A549 (cell line): ENCODE data around the gene ZSCAN29. TPM values are rescaled to one million over a fixed set of nuclear protein-coding genes. Genes with fewer than 3 reads are reported as not detected.

Experiments
- ATAC-seq, 2 experiments: fragments of 200-7000 bp in 1 of 2; fragments of >200 bp in 1 of 2; cut with Nextera tagmentation in 1 of 2; cut with Tn5 transposase in 1 of 2; 3 replicates each; pipeline versions ENCODE4 v1.8.0 to v1.9.1; 2018 to 2020; ENCODE audit warnings: mild to moderate bottlenecking in 1 of 2, moderate library complexity in 1 of 2
- CTCF ChIA-PET: fragments of 300-600 bp; sonication (Branson Sonifier 250); formaldehyde crosslinking; extraction: SDS; loops from one replicate; lab custom pipeline; 2021; ENCODE audit warnings: antibody characterized with exemption, inconsistent platforms; lab: Yijun Ruan, JAX
- POLR2A ChIA-PET: fragments of 350-600 bp; formaldehyde crosslinking; extraction: SDS; loops from one replicate; lab custom pipeline; 2021; ENCODE audit warnings: antibody characterized with exemption, inconsistent platforms; lab: Yijun Ruan, JAX
- DNase-seq, 2 experiments: peaks; one replicate each; pipeline versions ENCODE4 v3.0.0 to v3.0.0-alpha.2; 2011 to 2016; ENCODE audit warnings: low read depth in 1 of 2, low spot score in 1 of 2
- FAIRE-seq: peaks from 2 replicates; lab custom pipeline; 2011; peaks lifted over from hg19 to GRCh38; lab: Jason Lieb, UNC
- H3K27ac ChIP-seq, 2 experiments: fragments of >200 bp; sonication (Bioruptor Twin); formaldehyde crosslinking; 3 replicates each; pipeline ENCODE4 v1.5.1; 2016 to 2017
- H3K4me1 ChIP-seq: fragments of >200 bp; sonication (Bioruptor Twin); formaldehyde crosslinking; 3 replicates; pipeline ENCODE4 v1.6.1; 2016
- H3K4me2 ChIP-seq: fragments of >200 bp; sonication (Bioruptor Twin); formaldehyde crosslinking; 3 replicates; pipeline ENCODE4 v1.6.1; 2016
- H3K4me3 ChIP-seq: fragments of >200 bp; sonication (Bioruptor Twin); formaldehyde crosslinking; 3 replicates; pipeline ENCODE4 v1.5.1; 2016
- H3K9me3 ChIP-seq: fragments of >200 bp; sonication (Bioruptor Twin); formaldehyde crosslinking; 3 replicates; pipeline ENCODE4 v1.6.1; 2016
- BCL3 ChIP-seq: fragments of >200 bp; sonication (Bioruptor Twin); formaldehyde crosslinking; IDR thresholded peaks from 3 replicates; pipeline ENCODE4 v1.6.1; 2016
- CBX2 ChIP-seq: fragments of 200-600 bp; sonication (generic); IDR thresholded peaks from 2 replicates; pipeline ENCODE4 v1.6.1; 2016; ENCODE audit warnings: low read depth, mild to moderate bottlenecking, borderline replicate concordance
- CHD4 ChIP-seq: fragments of 200-600 bp; sonication (generic); IDR thresholded peaks from 2 replicates; pipeline ENCODE4 v1.6.1; 2016; ENCODE audit warnings: antibody characterized with exemption, mild to moderate bottlenecking, borderline replicate concordance
- EHMT2 ChIP-seq: fragments of 200-600 bp; sonication (generic); IDR thresholded peaks from 2 replicates; pipeline ENCODE4 v1.6.1; 2016; ENCODE audit warnings: antibody characterized with exemption, low read depth, mild to moderate bottlenecking, moderate library complexity
- FOXS1 ChIP-seq: fragments of 250-450 bp; sonication (Bioruptor Pico); IDR thresholded peaks from 2 replicates; pipeline ENCODE4 v1.5.0; 2020; ENCODE audit warnings: mild to moderate bottlenecking, moderate library complexity
- GATA3 ChIP-seq: IDR thresholded peaks from 2 replicates; pipeline ENCODE4 v1.6.1; 2012; ENCODE audit warnings: borderline replicate concordance
- HES2 ChIP-seq: fragments of >200 bp; sonication (Bioruptor Twin); formaldehyde crosslinking; IDR thresholded peaks from 2 replicates; pipeline ENCODE4 v1.6.1; 2016
- HEYL ChIP-seq: fragments of 250-450 bp; sonication (Bioruptor Pico); IDR thresholded peaks from 2 replicates; pipeline ENCODE4 v1.8.0; 2021; ENCODE audit warnings: mild to moderate bottlenecking, moderate library complexity
- HMGXB4 ChIP-seq: fragments of 250-450 bp; sonication (Bioruptor Pico); IDR thresholded peaks from 2 replicates; pipeline ENCODE4 v1.5.0; 2021; ENCODE audit warnings: mild to moderate bottlenecking, moderate library complexity, borderline replicate concordance
- HOXA7 ChIP-seq: fragments of 250-450 bp; sonication (Bioruptor Pico); IDR thresholded peaks from 2 replicates; pipeline ENCODE4 v1.5.0; 2020; ENCODE audit warnings: mild to moderate bottlenecking, moderate library complexity
- HOXB5 ChIP-seq: fragments of 250-450 bp; sonication (Bioruptor Pico); IDR thresholded peaks from 2 replicates; pipeline ENCODE4 v1.5.0; 2020; ENCODE audit warnings: mild to moderate bottlenecking, moderate library complexity
- JUNB ChIP-seq: fragments of >200 bp; sonication (Bioruptor Twin); formaldehyde crosslinking; IDR thresholded peaks from 2 replicates; pipeline ENCODE4 v1.6.1; 2016
- KDM1A ChIP-seq: fragments of 200-600 bp; sonication (generic); IDR thresholded peaks from 2 replicates; pipeline ENCODE4 v1.6.1; 2016; ENCODE audit warnings: low read depth, mild to moderate bottlenecking
- MAZ ChIP-seq: fragments of 150-350 bp; IDR thresholded peaks from 2 replicates; pipeline ENCODE4 v1.6.1; 2014; ENCODE audit warnings: antibody characterized with exemption, low read depth, low read length, borderline replicate concordance
- MYC ChIP-seq: IDR thresholded peaks from 2 replicates; pipeline ENCODE4 v1.6.1; 2012; ENCODE audit warnings: mild to moderate bottlenecking, inconsistent platforms, low read length, improper control_type of control experiment, borderline replicate concordance
- NPAS2 ChIP-seq: fragments of 250-450 bp; sonication (Bioruptor Pico); IDR thresholded peaks from 2 replicates; pipeline ENCODE4 v1.8.0; 2022; ENCODE audit warnings: mild to moderate bottlenecking, moderate library complexity, borderline replicate concordance
- POLR2A ChIP-seq: IDR thresholded peaks from 2 replicates; pipeline ENCODE4 v1.6.1; 2012; ENCODE audit warnings: mild to moderate bottlenecking, low read length
- POLR2AphosphoS2 ChIP-seq: conservative IDR thresholded peaks from 2 replicates; pipeline ENCODE4 v1.6.1; 2012; ENCODE audit warnings: low read length, improper control_type of control experiment, inconsistent platforms
- RCOR1 ChIP-seq: fragments of 150-350 bp; IDR thresholded peaks from 2 replicates; pipeline ENCODE4 v1.6.1; 2014; ENCODE audit warnings: antibody characterized with exemption, low read length, low read depth
- REST ChIP-seq: fragments of 200-600 bp; sonication (generic); IDR thresholded peaks from 2 replicates; pipeline ENCODE4 v1.6.1; 2016; ENCODE audit warnings: antibody characterized with exemption, mild to moderate bottlenecking, moderate library complexity
- RFX5 ChIP-seq: fragments of 450-650 bp; IDR thresholded peaks from 2 replicates; pipeline ENCODE4 v1.7.1; 2014; ENCODE audit warnings: antibody characterized with exemption, mild to moderate bottlenecking, moderate library complexity
- SMC3 ChIP-seq: fragments of >200 bp; sonication (Bioruptor Twin); formaldehyde crosslinking; IDR thresholded peaks from 3 replicates; pipeline ENCODE4 v1.6.1; 2018; ENCODE audit warnings: inconsistent platforms
- TP53 ChIP-seq: fragments of 250-450 bp; sonication (Bioruptor Pico); IDR thresholded peaks from 2 replicates; pipeline ENCODE4 v1.5.0; 2021; ENCODE audit warnings: mild to moderate bottlenecking, moderate library complexity
- ZC3H11A ChIP-seq: fragments of 450-650 bp; IDR thresholded peaks from 2 replicates; pipeline ENCODE4 v1.6.1; 2014; ENCODE audit warnings: antibody characterized with exemption, mild to moderate bottlenecking
- WGBS: methylation state at CpG from one replicate; pipeline ENCODE4 v1.1.6; 2017; ENCODE audit errors: missing lambda C conversion rate; 5-methylcytosine and 5-hydroxymethylcytosine counted together
- polyA plus RNA-seq, 4 experiments: library from polyadenylated mRNA; depleted of rRNA in 3 of 4; stranded (reverse); fragments of >200 nt; fragmentation: RNase III in 1 of 4; extraction: RNeasy Plus Mini Kit Qiagen cat#74134 plus additional on column Dnase treatment in 1 of 4; gene quantifications; 2 replicates in 3 of 4; 3 replicates in 1 of 4; pipeline ENCODE4 v1.2.3, GENCODE V29; 2011 to 2017
- TF ChIP-seq, protein P1 (sequence below): fragments of 150-350 bp; IDR thresholded peaks from 2 replicates; pipeline ENCODE4 v1.6.1; 2014; ENCODE audit warnings: low read depth, mild to moderate bottlenecking, low read length

Gene ZSCAN29
- polyA plus RNA-seq, 2 of the 4 experiments (the other 2 are of a cell fraction): 10.7 to 14.4 TPM

GRCh38 chr15:43316016-43316970 lies 54.5 kb downstream of the ZSCAN29 start:
- Histone ChIP-seq H3K9me3 (no peaks in the 10 kb centered on the region), H3K27ac (no peak overlapping the region), H3K4me2 (no peak overlapping the region), H3K4me1 (no peaks in the 10 kb centered on the region), H3K4me3 (no peak overlapping the region)
- CTCF ChIA-PET: interaction anchor here (1.0 to 2.1 kb wide), 3 partner anchors 9 to 91 kb away, joined by 3 to 6 read pairs (median 3); no protein-coding TSS in a partner anchor
- DNase-seq (no peak), FAIRE-seq (no peak), ATAC-seq (no peak)
- 49% methylated on average over 6 of the region's 6 CpGs for WGBS
- POLR2A ChIA-PET: no interaction called here
- TF ChIP-seq GATA3 (no peak), HES2 (no peak), MAZ (no peak), NPAS2 (no peak), POLR2AphosphoS2 (no peak), CHD4 (no peak), RFX5 (no peak), EHMT2 (no peak), SMC3 (no peak), ZC3H11A (no peak), FOXS1 (CRISPR knock-in tag) (no peak), HOXB5 (no peak), JUNB (no peak), HOXA7 (CRISPR knock-in tag) (no peak), CBX2 (no peak)

DNA sequence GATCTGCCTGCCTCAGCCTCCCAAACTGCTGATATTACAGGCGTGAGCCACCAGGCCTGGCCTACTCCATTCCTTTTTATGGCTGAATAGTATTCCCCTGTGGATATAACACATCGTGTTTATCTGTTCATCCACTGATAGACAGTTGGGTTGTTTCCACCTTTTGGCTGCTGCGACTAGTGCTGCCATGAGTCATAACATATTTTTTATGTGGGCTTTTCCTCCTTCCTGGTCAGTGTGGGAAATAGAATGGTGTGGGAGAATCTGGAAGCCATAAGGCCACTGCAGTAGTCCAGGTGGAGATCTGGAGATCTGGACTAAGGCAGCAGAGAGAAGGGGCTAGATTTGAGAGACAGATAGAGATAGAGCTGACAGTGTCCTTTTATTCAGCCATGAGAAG lies 56.7 kb downstream of the ZSCAN29 start:
- FAIRE-seq: no peak
- DNase-seq: no peak
- WGBS: 29% methylated on average over 3 of the region's 3 CpGs
- H3K27ac ChIP-seq: no peak overlapping the region
- ChIA-PET POLR2A (no interaction called here), CTCF (no interaction called here)
- no peaks in the 10 kb centered on the region for H3K9me3 ChIP-seq
- no peak overlapping the region for H3K4me3 ChIP-seq
- no peak overlapping the region for H3K4me2 ChIP-seq
- no peak for ATAC-seq
- no peak for TF ChIP-seq HEYL (CRISPR knock-in tag)
- TF ChIP-seq RFX5: no peak
- TF ChIP-seq SMC3: no peak
- TF ChIP-seq JUNB: no peak
- TF ChIP-seq, all 56 proteins: peak for 0
- no peaks in the 10 kb centered on the region for H3K4me1 ChIP-seq

DNA sequence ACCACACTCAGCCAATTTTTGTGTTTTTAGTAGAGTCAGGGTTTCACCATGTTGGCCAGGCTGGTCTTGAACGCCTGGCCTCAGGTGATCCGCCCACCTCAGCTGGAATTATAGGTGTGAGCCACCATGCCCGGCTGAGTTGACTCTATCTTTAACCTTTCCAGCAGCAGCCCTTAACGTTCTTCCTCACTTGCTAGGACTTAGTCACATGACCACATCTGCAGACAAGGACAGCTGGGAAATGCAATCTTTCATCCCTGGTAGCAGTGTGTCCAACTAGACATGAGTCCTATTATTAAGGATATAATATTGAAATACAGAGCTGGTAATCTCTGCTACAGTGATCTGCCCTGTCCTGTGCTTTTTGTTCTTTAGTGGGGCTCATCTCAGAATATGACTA lies 58.5 kb downstream of the ZSCAN29 start:
- ATAC-seq (no peak), DNase-seq (no peak), FAIRE-seq (no peak)
- Histone ChIP-seq H3K4me2 (no peak overlapping the region), H3K4me3 (no peak overlapping the region), H3K9me3 (no peaks in the 10 kb centered on the region), H3K4me1 (no peaks in the 10 kb centered on the region), H3K27ac (no peak overlapping the region)
- POLR2A ChIA-PET: no interaction called here
- 0% methylated on average over 4 of the region's 4 CpGs for WGBS
- CTCF ChIA-PET: no interaction called here
- TF ChIP-seq REST (no peak), GATA3 (no peak), MYC (no peak), POLR2A (no peak), RFX5 (no peak), BCL3 (no peak), KDM1A (no peak), HMGXB4 (CRISPR knock-in tag) (no peak), HES2 (no peak), RCOR1 (no peak), TP53 (CRISPR knock-in tag) (no peak)
- TF ChIP-seq, protein P1, sequence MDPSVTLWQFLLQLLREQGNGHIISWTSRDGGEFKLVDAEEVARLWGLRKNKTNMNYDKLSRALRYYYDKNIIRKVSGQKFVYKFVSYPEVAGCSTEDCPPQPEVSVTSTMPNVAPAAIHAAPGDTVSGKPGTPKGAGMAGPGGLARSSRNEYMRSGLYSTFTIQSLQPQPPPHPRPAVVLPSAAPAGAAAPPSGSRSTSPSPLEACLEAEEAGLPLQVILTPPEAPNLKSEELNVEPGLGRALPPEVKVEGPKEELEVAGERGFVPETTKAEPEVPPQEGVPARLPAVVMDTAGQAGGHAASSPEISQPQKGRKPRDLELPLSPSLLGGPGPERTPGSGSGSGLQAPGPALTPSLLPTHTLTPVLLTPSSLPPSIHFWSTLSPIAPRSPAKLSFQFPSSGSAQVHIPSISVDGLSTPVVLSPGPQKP: no peak
